UCSD-AML1 (cell line): Measurements from ENCODE around the gene TMTC2.

Experiments used
- DNase-seq: peaks from one replicate; lab custom pipeline; 2025; ENCODE audit not compliant: unreplicated experiment; lab: John Stamatoyannopoulos, UW

TMTC2 gene

DNA sequence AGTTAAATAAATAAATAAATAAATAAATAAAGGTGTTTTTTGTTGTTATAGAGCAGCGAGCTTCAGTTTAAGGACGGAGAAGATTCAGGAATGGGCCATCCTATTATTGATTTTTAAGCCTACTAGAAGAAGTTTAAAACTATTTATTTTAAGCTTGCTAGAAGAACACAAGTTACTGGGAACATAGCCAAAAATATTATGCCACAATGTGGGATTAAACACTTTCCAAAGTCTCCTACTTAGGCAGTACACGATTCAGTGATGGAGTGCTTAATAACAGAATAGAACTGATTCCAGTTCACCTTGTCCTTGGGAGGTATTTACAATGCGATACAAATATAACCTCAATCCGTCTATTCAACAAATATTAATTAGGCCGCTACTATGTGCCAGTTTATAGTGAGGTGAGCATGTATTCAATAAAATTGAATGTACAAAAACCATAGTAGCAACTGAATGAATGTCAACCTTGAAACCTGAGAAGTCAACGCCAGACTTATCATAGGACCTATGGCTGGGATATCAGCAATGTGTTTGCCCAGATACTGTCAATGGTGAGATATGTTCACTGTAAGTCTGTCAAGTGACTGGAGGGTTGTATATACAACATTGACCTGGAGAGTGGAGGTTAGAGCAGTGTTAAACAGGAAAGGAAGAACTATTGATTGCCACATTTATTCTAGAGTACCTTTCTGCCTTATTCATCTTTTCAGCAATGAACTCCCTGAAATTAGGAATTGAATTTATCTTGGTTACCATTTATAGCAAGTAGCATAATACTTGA, 486.4 kb downstream of the TMTC2 start:
- no peak for DNase-seq

DNA sequence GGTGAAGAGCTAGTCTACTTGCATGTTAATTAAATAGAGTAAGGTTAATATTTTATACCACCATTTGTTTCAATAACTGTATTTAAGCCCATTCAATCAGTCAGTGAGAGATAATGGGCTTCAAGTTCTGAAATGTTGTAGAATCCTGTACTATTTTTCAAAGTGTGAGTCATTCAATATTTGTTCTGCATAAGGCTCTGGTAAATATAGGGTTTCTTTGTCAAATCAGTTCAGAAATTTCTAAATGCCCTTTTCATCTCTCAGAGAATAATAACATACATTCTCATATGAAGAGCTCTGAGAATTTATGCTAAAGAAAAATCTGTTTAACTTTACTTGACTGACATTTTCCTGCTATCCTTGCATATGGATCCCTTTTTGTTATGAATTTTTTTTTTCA, 493.3 kb downstream of the TMTC2 start:
- no peak for DNase-seq

GRCh38 chr12:83181074-83181473, 494.4 kb downstream of the TMTC2 start:
- DNase-seq: no peak

- DNase-seq: no peak
Observed at GRCh38 chr12:83183132-83183531, 496.4 kb downstream of the TMTC2 start.
